H1 (cell line): ENCODE measurements around the gene ATXN3.

Source experiments
- CHD2 ChIP-seq: IDR thresholded peaks from 2 replicates; pipeline ENCODE4 v1.6.1; 2012; ENCODE audit warnings: low read length, improper control_type of control experiment
- TAF1 ChIP-seq: IDR thresholded peaks from 2 replicates; pipeline ENCODE4 v1.6.1; 2011; ENCODE audit warnings: mild to moderate bottlenecking, low read depth, low read length
- TF ChIP-seq, protein P1 (sequence below), 3 experiments: IDR thresholded peaks; 1 replicate in 2 of 3; 2 replicates in 1 of 3; pipeline versions ENCODE4 v1.5.1 to v1.6.1; 2011; ENCODE audit warnings: low read length in 3 of 3, mild to moderate bottlenecking in 3 of 3, inconsistent platforms in 2 of 3, low read depth in 1 of 3, moderate library complexity in 1 of 3; ENCODE audit not compliant: insufficient read depth in 1 of 3; ENCODE audit errors: control extremely low read depth in 1 of 3

DNA sequence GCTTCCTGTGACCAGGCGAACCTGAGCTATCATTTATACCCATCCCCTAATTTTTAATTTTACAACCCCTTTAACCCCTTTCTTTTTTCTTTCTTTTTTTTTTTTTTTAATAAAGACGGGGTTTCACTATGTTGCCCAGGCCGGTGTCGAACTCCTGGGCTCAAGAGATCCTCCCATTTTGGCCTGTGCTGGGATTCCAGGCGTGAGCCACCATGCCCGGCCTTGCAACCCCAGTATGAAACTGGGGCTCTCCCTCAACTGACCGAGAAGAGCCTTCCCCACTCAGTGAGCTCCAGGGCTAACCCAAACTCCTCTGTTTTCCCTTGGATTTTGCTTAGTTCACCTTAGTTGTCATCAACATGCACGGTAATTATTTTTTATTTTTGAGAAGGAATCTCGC lies 16.4 kb upstream of the ATXN3 start:
- TF ChIP-seq TAF1: no peak
- TF ChIP-seq, protein P1, sequence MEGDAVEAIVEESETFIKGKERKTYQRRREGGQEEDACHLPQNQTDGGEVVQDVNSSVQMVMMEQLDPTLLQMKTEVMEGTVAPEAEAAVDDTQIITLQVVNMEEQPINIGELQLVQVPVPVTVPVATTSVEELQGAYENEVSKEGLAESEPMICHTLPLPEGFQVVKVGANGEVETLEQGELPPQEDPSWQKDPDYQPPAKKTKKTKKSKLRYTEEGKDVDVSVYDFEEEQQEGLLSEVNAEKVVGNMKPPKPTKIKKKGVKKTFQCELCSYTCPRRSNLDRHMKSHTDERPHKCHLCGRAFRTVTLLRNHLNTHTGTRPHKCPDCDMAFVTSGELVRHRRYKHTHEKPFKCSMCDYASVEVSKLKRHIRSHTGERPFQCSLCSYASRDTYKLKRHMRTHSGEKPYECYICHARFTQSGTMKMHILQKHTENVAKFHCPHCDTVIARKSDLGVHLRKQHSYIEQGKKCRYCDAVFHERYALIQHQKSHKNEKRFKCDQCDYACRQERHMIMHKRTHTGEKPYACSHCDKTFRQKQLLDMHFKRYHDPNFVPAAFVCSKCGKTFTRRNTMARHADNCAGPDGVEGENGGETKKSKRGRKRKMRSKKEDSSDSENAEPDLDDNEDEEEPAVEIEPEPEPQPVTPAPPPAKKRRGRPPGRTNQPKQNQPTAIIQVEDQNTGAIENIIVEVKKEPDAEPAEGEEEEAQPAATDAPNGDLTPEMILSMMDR (IDR thresholded peaks at IDR 0.05; ENCODE audit: control extremely low read depth in 1 of 3, insufficient read depth in 1 of 3, low read depth in 1 of 3, low read length in 3 of 3): no peak
- no peak for TF ChIP-seq CHD2
